ENCODE measurements around the gene GLRX.

GLRX gene

GRCh38 chr5:95777441-95777840 lies 45.1 kb downstream of the GLRX start:
- DNase-seq, result no peak

GRCh38 chr5:95773335-95774059 lies 49.0 kb downstream of the GLRX start:
- DNase-seq, result no peak

GRCh38 chr5:95771892-95772291 lies 50.6 kb downstream of the GLRX start:
- no peak for DNase-seq

GRCh38 chr5:95770830-95771708 lies 51.5 kb downstream of the GLRX start:
- no peak for DNase-seq

GRCh38 chr5:95768731-95769130 lies 53.8 kb downstream of the GLRX start:
- no peak for DNase-seq

GRCh38 chr5:95763941-95764340 lies 58.6 kb downstream of the GLRX start:
- no peak for DNase-seq
